ENCODE measurements around the gene RPL13. TPM values are rescaled to one million over a fixed set of nuclear protein-coding genes. Genes with fewer than 3 reads are reported as not detected.

Gene RPL13
- total RNA-seq, 1 donor from 2014 or later: 1,727 TPM

GRCh38 chr16:89582614-89583196, 22.2 kb downstream of the RPL13 start:
- H3K4me3 ChIP-seq: no peak overlapping the region
- no peak for DNase-seq

DNA sequence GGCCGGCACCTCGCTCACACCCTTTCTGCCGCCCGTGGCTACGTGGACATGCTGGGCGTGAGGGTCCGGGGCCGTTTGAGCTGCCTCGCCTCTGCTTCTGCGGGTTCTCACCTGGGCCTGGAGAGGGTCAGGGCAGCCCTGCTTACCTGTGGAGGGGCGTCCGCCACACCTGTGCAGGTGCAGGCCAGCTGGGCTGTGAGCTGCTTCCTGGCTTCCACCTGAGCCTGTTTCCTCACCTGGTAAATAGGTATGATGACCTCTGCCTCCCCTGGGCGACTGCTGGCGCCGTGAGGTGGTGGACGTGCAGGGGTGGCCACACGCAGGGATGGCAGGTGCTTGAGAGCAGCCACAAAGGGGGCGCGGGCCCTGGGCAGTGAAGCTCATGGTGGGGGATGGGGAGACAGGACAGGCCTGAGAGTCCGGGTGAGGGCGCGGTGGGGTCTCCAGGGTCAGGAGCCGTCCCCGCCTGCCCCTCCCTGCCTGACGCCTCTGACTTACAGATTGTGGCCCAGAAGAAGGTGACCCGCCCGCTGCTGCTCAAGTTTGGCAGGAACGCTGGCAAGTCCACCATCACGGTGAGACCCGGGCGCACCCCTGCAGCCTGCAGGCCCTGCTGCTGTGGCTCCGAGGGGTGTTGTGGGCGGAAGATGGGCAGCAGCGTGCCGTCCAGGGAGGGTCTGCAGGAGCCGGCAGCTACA, 22.9 kb downstream of the RPL13 start:
- DNase-seq: no peak
- H3K27ac ChIP-seq: no peak overlapping the region
- H3K27me3 ChIP-seq (ENCODE audit: low read depth): no peaks in the 10 kb centered on the region
- no peaks in the 10 kb centered on the region for H3K9me3 ChIP-seq
- no peaks in the 10 kb centered on the region for H3K36me3 ChIP-seq
- intact Hi-C loops (cut with DNase I): no loop called here
- no peak for ATAC-seq
- peaks cover 16% of the 10 kb centered on the region for H3K4me1 ChIP-seq
- no peak for TF ChIP-seq CTCF (IDR thresholded peaks at IDR 0.05)
- H3K4me3 ChIP-seq: no peak overlapping the region

More at GRCh38 chr16:89582614-89583196, 22.2 kb downstream of the RPL13 start:
- H3K27me3 ChIP-seq (ENCODE audit: low read depth): no peaks in the 10 kb centered on the region
- peak overlapping the region; percentile 66 for H3K27ac ChIP-seq
- no peak for TF ChIP-seq CTCF (IDR thresholded peaks at IDR 0.05)
- no peak for ATAC-seq
- H3K9me3 ChIP-seq: no peaks in the 10 kb centered on the region
- peaks cover 16% of the 10 kb centered on the region for H3K4me1 ChIP-seq
- intact Hi-C loops (cut with DNase I): no loop called here
- no peaks in the 10 kb centered on the region for H3K36me3 ChIP-seq

DNA sequence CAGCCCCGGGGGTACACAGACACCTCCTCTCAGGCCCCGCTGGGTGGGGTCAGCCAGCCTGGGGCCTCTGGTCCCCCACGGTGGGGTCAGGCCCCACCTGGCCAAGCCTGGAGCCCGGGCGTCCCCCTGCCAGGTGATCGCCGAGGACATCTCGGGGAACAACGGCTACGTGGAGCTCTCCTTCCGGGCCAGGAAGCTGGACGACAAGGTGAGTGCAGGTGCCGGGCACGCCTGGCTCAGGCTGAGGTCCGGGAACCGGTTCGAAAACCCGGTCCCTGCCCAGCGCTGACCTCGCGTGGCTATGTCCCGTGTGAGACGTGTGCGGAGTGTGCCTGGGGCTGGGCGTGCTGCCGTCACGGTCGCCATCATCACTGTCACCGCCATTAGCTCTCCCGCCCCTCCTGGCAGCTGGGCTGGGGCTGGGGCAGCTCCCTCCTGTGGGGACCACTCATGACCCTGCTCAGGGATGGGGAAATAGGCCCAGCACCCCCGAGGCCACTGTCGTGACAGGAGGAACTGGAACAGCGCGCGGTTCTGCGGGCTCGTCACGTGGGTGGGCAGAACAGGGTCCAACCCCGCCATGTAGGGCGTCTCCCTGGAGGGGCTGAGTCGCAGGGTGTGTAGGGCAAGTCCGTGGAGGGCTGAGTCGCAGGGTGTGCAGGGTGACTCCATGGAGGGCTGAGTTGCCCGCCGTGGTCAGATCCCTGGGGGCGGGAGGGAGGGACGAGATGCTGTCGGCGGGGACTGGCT, 23.6 kb downstream of the RPL13 start:
- H3K4me3 ChIP-seq: no peak overlapping the region
- intact Hi-C loops (cut with DNase I): no loop called here
- H3K9me3 ChIP-seq: no peaks in the 10 kb centered on the region
- no peak for TF ChIP-seq CTCF (IDR thresholded peaks at IDR 0.05)
- H3K4me1 ChIP-seq: peaks cover 16% of the 10 kb centered on the region
- H3K27ac ChIP-seq: no peak overlapping the region
- ATAC-seq (peak in 1 of 2 donors; percentile 19), DNase-seq (no peak)
- no peaks in the 10 kb centered on the region for H3K27me3 ChIP-seq (ENCODE audit: low read depth)
- H3K36me3 ChIP-seq: no peaks in the 10 kb centered on the region

DNA sequence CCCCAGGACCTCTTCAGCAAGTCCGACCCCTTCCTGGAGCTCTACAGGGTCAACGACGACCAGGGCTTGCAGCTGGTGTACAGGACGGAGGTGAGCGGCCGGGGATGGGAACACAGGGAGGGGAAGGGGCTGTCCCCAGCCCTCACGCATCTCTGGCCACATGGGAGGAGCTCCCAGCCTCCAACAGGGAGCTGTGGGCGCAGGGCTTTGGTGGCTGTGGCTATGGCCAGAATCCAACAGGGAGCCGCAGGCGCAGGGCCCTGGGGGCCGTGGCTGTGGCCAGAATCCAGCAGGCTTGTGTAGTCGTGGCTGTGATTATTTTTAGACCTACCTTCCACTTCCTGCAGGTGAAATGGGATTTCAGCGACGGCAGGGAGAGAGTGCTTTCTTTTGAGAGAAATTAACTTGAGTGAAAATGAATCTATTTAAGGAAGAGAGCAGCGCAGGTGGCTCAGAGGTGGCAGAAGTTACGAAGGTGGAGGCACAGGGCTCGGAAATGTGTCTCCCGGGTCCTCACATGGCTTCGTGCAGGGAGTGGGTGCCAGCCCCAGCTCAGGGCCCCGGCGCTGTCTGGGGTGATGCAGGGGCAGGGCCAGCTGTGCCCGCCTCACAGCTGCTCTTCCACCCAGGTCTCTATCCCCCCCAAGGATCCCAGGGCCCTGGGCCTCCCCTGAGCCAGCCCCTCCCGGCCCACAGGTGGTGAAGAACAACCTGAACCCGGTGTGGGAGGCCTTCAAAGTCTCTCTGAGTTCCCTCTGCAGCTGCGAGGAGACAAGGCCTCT, 24.5 kb downstream of the RPL13 start:
- intact Hi-C loops (cut with DNase I): no loop called here
- no peak for TF ChIP-seq CTCF (IDR thresholded peaks at IDR 0.05)
- DNase-seq: no peak
- Histone ChIP-seq H3K36me3 (no peaks in the 10 kb centered on the region), H3K4me3 (no peak overlapping the region), H3K9me3 (no peaks in the 10 kb centered on the region), H3K27me3 (ENCODE audit: low read depth) (no peaks in the 10 kb centered on the region), H3K4me1 (peaks cover 16% of the 10 kb centered on the region), H3K27ac (no peak overlapping the region)
- ATAC-seq: no peak

- Histone ChIP-seq H3K27me3 (ENCODE audit: low read depth) (no peaks in the 10 kb centered on the region), H3K27ac (no peak overlapping the region), H3K9me3 (no peaks in the 10 kb centered on the region), H3K4me3 (no peak overlapping the region), H3K4me1 (peaks cover 16% of the 10 kb centered on the region), H3K36me3 (no peaks in the 10 kb centered on the region)
- ATAC-seq: no peak
- intact Hi-C loops (cut with DNase I): no loop called here
- no peak for DNase-seq
- TF ChIP-seq CTCF (IDR thresholded peaks at IDR 0.05): no peak
Observed at GRCh38 chr16:89586218-89586617, 25.7 kb downstream of the RPL13 start.

Measured in lower lobe of right lung (tissue), 2 donors.